PFSK-1 (cell line): ENCODE measurements around the gene ECE1.

Experiments
- REST ChIP-seq, 2 experiments: IDR thresholded peaks; 2 replicates each; pipeline versions ENCODE4 v1.6.1 to v1.8.0; 2011 to 2012; ENCODE audit warnings: low read depth in 2 of 2, low read length in 2 of 2, control low read depth in 1 of 2, inconsistent platforms in 1 of 2, mild to moderate bottlenecking in 1 of 2, moderate library complexity in 1 of 2; ENCODE audit not compliant: insufficient read depth in 1 of 2
- TAF1 ChIP-seq: IDR thresholded peaks from 2 replicates; pipeline ENCODE4 v1.6.1; 2012; ENCODE audit warnings: low read length, control low read depth, borderline replicate concordance; ENCODE audit not compliant: insufficient read depth

GRCh38 chr1:21320410-21321108 is 30.3 kb upstream of the ECE1 start:
- TF ChIP-seq TAF1: no peak
- TF ChIP-seq REST (IDR thresholded peaks at IDR 0.05; ENCODE audit: insufficient read depth in 1 of 2, low read depth in 2 of 2, low read length in 2 of 2): no peak
